Fibroblast of skin of abdomen (primary cell): Measurements from ENCODE around the gene PRPF18. TPM values are rescaled to one million over a fixed set of nuclear protein-coding genes. Genes with fewer than 3 reads are reported as not detected.
"Not testable (repeated sequence)": the region's sequence is repeated elsewhere in the genome, so short reads cannot be mapped to it uniquely, and the experiment has no call there.

ENCODE experiments used
- DNase-seq: peaks from one replicate; pipeline ENCODE4 v3.0.0-alpha.2; 2013
- polyA plus RNA-seq, 2 experiments: library from polyadenylated mRNA; unstranded; fragments of 120-200 nt; gene quantifications; one replicate each; pipeline ENCODE4 v1.2.1, GENCODE V29; 2013; ENCODE audit not compliant: insufficient read length in 2 of 2

PRPF18 gene
- 19.1 TPM for polyA plus RNA-seq (2013, experiment 1 of 2; ENCODE audit: insufficient read length)
- 19.3 TPM for polyA plus RNA-seq (2013, experiment 2 of 2; ENCODE audit: insufficient read length)

- DNase-seq: peak; percentile 92
These were observed at the start of gene PRPF18 for GRCh38 chr10:13586676-13587355. PRPF18 (plus strand) TSS chr10:13586965; CDS start chr10:13587087, 122 bp downstream.

- not testable (repeated sequence) for DNase-seq
These were observed 48.8 kb upstream of the PRPF18 start for GRCh38 chr10:13537985-13538384.

GRCh38 chr10:13542533-13542932 lies 44.2 kb upstream of the PRPF18 start:
- DNase-seq: no peak

GRCh38 chr10:13550802-13551201 lies 36.0 kb upstream of the PRPF18 start:
- DNase-seq: no peak

- no peak for DNase-seq
These were observed 30.8 kb upstream of the PRPF18 start for GRCh38 chr10:13555884-13556510.

- no peak for DNase-seq
These were observed 27.6 kb upstream of the PRPF18 start for GRCh38 chr10:13559124-13559700.

- peak; percentile 2 for DNase-seq
These were observed 26.2 kb upstream of the PRPF18 start for GRCh38 chr10:13560597-13560996.

- DNase-seq: no peak
These were observed 23.0 kb upstream of the PRPF18 start for GRCh38 chr10:13563481-13564445.

- DNase-seq: no peak
These were observed 22.2 kb upstream of the PRPF18 start for GRCh38 chr10:13564576-13564975.

- DNase-seq: no peak
These were observed 19.7 kb upstream of the PRPF18 start for GRCh38 chr10:13567030-13567429.

- DNase-seq: no peak
These were observed 15.2 kb upstream of the PRPF18 start for GRCh38 chr10:13571541-13571940.

- no peak for DNase-seq
These were observed 12.8 kb upstream of the PRPF18 start for GRCh38 chr10:13573960-13574359.

- DNase-seq: no peak
These were observed 1.5 kb upstream of the PRPF18 start for GRCh38 chr10:13585195-13585751.

GRCh38 chr10:13585943-13586342 lies 822 bp upstream of the PRPF18 start:
- no peak for DNase-seq

GRCh38 chr10:13587391-13587790 lies 626 bp downstream of the PRPF18 start:
- no peak for DNase-seq

- DNase-seq: no peak
These were observed 2.6 kb downstream of the PRPF18 start for GRCh38 chr10:13589316-13589715.

GRCh38 chr10:13590886-13591285 lies 4.1 kb downstream of the PRPF18 start:
- DNase-seq: no peak

GRCh38 chr10:13592306-13592705 lies 5.5 kb downstream of the PRPF18 start:
- DNase-seq: no peak

GRCh38 chr10:13593535-13593934 lies 6.8 kb downstream of the PRPF18 start:
- DNase-seq: peak; percentile 52

- no peak for DNase-seq
These were observed 7.9 kb downstream of the PRPF18 start for GRCh38 chr10:13594641-13595040.

- no peak for DNase-seq
These were observed 11.1 kb downstream of the PRPF18 start for GRCh38 chr10:13597909-13598308.

- DNase-seq: no peak
These were observed 17.7 kb downstream of the PRPF18 start for GRCh38 chr10:13604357-13605040.
